GM21515 (cell line): ENCODE measurements around the gene EPHA2.

ENCODE experiments used
- ATAC-seq: cut with Tn5 transposase; IDR thresholded peaks from one replicate; pipeline ENCODE4 v1.9.1; 2021; ENCODE audit not compliant: unreplicated experiment

The EPHA2 gene

DNA sequence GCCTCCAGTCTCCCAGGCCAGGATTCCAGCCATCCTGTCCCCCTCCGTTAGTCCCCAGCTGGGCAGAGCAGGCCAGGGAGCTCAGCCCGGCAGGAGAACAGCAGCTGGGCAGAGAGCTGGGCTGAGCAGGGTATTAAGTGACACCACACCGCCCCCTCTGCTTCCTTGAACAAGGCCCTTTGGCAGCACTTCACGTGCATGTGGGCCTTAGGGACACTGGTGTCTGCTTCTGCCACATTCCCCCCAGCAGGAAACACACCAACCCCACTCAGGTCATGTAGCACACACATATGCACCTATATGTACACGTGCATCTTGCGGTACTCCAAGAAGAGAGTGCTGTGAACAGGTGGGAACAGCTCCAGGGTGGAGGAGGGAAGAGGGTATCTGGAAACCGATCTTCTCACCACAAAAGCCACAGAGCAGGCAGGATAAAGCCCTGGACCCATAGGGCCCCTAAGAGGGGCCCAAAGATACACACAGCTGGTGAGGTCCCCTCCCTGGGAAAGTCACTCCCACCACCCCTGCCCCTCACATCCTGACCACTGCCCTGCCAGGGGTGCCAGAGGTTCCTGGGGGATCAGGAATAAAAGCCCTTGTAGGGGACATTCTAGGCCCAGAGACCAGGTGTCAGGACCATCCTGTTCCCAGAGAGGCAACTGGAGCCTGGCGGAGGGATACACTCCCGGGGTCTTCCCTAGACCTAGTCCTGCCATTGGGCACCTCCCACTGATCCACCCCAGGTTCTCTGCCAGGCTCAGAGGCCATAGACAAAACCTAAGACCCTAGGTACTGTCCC is 4.5 kb downstream of the EPHA2 start:
- no peak for ATAC-seq

DNA sequence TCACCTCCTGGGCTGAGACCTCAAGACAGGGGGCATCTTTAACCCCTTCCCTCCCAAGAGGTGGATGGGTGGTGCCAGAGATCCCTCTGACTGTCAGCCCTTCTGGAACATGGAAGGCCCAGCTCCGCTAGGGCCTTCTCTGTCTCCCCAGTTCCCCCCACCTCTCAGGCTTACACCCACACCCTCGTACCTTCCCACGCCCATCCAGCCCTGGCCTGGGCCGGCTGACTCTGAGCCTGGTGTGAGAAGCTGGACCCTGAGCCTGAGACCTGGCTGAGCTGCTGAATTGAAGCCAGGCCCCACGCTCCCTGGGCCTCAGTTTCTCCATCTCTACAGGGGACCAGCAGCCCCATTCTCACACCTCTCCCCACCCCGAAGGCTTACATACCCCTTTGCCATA is 5.4 kb downstream of the EPHA2 start:
- no peak for ATAC-seq

DNA sequence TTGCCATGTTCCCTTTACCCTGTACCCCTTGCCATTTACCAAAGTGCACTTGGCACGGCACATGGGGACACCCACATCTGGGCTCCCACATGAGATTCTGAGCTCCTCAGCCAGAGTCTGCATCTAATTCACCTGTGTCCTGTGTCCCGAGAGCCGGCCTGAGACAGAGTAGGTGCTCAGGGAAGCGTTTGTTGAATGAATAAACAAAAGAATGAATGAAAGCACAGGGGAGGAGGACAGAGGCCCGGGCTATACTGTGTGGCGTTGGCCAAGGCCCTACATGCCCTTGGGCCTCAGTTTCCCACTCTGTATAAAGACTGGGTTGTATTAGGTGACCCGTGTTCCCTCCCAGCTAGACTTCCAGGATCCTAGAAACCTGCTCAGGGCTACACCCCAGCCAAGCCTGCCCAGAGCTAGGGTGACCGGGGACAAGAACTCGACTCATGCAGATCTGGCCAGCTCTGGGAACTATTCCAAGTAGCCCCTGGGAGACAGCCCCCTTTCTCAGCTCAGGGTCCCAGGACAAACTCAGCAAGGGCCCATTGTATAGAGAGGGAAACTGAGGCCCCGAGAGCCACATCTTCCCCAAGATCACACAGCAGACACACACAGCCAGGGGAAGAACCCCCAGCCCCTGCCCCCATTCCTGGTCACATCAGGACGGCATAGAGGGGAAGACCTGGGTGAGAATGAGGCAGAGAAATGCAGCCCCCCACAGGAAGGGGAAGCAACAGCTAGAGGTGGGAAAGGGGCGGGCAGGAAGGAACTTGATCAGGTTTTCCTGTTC is 6.0 kb downstream of the EPHA2 start:
- ATAC-seq = no peak

DNA sequence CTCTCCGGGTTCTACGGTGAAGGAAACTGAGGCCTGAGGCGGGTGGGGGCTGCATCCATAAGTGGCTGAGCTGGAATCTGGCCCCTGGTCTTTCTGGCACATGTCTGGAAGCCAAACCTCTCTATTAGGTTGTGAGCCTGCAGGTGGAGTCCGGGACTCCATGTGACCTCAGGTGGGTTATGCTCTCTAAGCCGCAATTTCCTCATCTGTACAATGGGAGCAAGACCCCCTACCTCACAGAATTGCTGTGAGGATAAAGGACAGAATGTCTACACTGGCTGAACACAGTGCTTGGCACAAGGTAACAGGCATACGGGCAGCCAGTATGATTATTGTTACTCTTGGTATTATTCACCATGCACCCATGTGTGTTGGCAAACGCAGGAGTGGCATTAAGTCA is 6.7 kb downstream of the EPHA2 start:
- ATAC-seq = no peak

DNA sequence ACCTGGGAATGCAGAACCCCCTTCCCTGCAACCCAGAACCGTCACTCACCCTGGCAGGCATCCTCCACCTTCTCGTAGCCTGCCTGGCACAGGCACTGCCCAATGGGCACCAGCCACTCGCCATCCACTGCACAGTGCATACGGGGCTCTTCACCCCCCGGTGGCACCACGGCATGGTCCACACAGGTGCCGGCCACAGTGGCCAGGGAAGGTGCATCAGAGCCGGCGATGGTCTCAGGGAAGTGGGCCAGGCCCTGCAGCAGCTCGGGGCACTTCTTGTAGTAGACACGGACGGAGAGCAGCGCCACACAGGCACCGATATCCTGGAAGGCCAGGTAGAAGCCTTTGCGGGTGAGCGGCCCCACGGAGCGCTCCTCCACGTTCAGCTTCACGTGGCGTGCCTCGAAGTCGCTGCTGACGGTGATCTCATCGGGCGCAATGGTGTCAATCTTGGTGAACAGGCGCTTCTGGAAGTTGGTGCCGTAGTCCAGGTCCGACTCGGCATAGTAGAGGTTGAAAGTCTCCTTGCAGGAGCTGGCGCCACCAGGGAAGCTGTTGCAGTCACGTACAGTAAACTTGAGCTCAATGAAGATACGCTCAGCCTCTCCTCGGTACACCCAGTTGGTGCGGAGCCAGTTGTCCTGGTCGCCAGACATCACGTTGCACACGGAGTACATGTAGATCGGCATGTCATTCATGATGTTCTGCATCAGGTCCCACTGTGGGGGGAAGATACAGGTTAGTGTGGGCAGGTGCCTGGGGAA is 7.4 kb downstream of the EPHA2 start:
- ATAC-seq = no peak

DNA sequence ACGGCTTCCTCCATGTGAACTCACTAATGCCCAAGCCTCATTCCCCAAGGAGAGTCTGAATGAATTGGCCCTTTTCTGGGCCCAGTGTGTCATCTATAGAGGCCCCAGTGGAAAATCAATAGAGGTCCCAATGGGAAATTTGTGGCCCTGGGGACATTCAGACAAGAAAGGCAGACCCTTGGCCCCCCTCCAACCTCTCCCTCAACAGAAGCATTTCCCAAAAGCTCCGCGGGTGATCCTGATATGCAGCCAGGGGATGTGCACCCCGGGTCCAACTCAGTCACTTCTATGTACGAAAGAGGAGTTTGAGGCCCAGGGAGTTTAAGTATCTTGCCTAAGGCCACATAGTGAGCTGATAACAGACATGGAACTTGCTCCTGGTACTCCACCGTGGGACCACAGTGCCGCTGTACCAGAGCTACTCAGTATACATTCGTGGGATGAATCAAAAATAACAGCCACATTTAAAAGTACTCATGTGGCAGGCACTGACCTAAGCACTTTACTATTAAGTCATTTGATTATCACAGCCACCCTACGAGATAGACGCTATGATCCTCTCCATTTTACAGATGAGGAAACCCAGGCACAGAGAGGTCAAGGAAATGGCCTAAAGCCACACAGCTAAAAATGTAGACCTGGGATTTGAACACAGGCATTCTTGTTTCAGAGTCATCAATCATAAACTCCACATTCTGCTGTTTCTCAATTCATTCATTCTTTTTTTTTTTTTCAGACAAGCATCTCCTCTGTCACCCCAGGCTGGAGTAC is 8.5 kb downstream of the EPHA2 start:
- ATAC-seq = no peak

DNA sequence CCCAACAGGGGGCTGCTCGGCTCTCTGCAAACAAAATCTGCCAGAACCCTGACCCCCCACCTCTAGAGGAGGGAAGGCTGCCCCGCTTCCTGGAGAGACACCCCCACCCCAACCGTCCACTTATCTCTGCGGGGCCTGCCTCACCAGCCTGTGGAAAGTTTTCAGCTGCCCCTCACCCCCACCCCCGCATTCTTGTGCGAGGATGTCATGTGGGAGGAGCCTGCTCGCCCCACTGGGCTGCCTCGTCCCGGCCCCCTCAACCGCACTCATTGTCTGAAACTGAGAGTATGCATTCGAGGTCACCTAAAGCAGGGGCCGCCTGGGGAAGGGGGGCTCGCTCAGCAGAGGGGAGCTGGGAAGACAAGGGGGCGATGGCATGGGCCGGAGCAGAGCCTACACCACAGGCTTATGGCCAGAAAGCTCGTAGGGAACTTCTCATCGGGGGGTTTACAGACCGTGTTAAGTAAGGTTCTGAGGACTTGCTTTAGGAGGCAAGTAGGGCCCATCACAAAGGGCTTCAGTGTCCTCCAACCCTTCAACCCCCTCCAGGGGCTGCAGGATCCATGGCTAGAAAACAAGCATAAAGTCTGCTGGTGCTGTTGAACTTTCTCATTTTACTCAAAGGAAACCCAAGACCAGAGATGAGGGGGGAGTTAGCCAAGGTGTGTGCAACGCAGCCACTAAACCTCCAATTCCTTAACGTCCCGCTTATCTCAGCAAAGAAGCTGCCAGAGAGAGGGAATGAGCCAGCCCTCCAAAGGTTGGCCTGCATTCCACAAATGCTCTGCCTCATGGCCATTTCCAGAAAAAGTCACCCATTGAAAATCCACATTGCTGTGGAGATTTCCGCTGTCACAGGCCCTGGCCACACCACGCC is 9.4 kb downstream of the EPHA2 start:
- no peak for ATAC-seq

DNA sequence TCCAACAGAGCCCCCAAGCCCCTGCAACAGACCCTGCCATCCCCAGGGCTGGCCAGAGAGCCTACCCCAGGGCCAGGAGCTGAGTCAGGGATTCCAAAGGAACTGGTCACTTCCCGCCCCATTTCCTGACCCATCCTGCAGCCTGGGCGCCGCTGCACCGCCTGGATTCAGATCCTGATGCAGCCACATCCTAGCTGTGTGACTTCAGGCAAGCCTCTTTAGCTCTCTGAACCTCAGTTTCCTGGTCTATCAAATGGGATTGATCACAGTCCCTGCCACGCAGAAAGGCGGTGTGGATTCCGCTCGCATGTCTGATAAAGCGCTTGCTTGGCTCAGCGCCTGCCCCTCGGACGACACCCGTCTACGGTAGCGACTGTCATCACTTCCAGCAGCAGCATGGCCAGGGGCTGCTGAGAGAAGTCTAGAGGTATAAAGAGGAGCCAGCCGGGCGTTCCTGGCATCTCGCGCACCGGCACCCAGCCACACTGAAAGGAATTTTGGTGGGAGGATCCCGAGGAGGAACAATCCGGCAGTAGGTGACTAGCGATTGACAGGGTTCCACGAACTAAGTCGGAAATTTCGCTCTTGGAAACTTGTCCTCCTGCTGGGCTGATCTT is 10.1 kb downstream of the EPHA2 start:
- ATAC-seq = no peak

DNA sequence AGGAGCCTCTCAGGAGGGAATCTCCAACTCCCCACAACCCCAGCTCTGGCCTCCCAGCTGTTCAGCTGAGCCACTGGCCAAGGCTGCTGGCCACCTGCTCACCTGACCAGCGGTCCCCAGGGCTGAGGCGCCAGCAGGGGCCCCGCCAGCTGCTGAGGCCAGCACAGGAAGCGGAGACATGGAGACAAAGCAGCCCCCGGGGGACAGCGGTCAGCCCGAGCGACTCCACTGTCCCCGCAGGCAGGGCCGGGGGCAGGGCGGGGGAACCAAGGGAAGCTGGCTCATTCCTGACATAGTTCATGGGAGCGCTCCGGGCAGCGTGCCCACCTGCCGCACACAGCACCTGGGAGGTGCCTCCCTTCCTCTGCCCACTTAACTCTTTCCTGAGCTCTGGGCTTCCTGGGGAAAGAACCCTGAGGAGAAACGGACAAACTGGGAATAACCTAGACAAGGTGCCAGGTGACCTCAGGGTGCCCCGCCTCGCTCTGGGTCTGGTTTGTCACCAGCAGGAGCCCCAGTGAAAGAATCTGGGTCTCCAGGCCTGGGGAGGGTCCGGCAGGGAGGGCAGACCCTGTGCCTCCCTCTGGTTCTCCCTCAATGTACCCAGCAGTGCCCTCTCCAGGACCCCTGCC is 10.7 kb downstream of the EPHA2 start:
- ATAC-seq = no peak

DNA sequence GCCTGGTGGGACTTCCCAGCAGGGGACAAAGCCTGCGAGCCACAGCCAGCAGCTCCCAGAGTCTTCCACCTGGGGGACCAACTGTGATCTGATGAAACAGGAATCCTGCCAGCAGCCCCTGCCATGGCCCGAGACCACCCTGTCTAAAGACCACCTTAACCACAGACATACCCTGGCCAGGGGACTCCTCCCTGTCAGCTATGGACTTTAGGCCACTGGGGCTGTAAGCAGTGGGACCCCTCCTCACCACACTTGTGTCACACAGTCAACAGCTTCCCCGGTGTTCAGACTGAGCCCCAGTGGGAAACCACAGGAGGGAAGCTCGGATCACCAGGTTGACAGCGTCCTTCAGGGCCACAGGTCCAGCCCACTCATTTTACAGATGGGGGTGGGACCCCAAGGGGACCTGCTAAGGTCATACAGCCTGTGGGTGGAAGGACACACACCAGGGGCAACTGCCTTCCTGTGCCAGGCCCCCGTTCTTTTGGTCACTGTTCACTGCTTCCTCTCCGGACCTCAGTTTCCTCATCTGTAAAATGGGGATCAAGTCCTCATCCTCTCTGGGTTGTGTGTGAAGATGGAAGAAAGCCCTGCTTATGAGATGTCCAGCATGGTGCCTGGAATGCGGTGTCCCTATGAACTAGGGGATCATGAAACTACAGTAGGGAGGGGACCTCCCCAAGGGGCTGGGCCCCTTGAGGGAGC is 11.4 kb downstream of the EPHA2 start:
- no peak for ATAC-seq

DNA sequence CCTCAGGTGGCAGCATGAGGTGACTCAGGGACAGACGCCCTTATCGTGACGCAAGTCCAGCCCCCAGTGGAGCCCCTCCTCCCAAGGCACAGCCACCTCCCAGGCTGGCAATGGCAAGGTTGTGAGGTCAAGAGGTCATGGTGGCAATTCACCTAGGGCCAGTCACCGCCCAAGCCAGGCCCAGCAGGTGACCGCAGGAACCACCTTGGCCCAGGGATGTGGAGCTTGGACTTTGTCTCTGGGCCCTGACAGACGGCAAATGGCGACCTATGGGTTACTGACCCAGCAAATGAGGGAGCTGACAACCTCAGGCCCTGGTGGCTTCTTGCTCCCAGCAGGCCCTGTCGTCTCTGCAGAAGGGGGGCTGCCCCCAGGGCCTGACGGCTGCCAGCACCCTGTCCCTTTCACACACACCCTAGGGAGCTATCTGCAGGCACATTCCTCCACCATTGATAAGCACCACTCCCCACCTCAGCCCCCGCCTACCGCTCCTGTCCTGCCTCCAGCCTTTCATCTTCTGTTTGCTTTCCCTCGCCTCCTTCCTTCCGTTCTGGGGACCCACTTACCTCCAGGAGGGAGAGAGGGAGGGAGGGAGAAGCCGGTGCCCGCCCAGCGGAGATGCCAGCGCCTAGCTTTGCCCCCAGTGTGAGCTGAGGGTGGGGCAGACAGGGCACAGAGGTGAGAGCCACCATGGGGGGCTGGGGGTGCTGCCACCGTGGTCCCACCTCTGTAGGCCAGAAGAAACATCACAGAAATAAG is 12.1 kb downstream of the EPHA2 start:
- no peak for ATAC-seq

DNA sequence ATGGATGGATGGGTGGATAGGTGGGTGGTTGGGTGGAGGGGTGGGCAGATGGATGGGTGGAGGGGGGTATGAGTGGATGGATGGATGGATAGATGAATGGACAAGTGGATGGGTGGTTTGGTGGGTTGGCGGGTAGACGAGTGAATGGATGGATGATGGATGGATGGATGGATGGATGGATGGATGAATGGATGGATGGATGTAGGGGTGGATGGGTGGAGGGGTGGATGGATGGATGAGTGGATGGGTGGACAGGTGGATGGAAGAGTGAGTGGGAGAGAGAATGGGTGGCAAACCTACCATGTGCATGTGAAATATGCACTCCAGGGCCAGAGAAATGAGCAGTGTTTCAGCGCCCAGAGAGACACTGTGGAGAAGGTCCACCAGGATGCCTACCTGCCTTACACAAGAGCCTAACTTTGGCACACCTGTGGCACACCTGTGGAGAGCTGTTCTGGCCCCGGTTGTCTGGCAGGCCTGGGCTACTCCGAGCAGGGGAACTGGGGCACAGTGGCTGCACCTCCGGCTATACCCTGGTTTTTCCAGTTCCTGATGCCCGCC is 12.8 kb downstream of the EPHA2 start:
- no peak for ATAC-seq

DNA sequence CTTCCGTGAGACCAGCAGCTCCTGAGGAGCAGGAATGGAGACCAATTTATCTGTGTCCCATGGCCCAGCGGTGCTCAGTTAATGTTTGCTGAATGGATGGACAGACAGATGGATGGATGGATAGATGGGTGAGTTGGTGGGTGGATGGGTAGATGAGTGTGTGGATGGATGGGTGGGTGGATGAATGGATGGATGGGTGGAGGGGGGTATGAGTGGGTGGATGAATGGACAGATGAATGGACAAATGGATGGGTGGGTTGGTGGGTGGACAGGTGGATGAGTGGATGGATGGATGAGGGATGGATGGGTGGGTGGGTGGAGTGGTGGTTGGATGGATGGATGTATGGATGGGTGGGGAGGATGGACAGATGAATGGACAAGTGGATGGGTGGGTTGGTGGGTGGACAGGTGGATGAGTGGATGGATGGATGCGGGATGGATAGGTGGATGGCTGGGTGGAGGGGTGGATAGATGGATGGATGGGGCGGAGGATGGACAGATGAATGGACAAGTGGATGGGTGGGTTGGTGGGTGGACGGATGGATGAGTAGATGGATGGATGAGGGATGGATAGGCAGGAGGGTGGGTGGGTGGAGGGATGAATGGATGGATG is 13.4 kb downstream of the EPHA2 start:
- ATAC-seq = no peak

DNA sequence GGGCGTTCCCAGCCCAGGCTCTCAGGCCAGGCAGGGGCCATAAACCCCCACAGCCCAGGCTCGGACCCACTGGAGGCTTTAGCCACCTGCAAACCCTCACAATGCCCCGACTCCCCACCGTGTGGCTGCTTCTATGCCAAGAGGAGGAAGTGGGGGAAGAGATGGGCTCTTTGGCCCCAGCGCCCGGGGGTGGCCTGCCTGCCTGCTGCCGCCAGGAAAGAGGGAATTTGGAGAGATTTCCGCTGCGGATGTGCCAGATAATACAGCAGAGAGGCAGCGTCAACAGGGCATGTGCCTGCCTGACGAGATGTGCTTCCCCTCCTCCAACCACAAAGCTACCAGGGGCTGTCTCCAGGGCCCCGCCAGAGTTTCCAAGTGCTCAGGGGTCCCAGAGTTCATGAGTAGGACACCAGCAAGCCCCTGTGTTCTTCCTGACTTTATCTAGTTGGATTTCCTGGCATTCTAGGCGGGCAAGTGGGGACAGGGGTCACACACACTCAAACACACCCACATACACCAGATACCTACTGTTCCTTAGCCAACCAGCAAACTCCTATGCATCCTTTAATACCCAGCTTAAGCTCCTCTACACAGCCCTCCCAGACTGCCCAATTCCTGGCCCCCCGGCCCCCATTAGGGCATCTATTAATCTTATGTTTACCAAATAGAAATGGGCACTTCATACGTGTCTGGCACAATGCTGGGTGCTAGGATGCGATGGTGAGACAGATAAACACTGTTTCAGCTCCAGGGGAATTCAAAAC is 14.1 kb downstream of the EPHA2 start:
- no peak for ATAC-seq

DNA sequence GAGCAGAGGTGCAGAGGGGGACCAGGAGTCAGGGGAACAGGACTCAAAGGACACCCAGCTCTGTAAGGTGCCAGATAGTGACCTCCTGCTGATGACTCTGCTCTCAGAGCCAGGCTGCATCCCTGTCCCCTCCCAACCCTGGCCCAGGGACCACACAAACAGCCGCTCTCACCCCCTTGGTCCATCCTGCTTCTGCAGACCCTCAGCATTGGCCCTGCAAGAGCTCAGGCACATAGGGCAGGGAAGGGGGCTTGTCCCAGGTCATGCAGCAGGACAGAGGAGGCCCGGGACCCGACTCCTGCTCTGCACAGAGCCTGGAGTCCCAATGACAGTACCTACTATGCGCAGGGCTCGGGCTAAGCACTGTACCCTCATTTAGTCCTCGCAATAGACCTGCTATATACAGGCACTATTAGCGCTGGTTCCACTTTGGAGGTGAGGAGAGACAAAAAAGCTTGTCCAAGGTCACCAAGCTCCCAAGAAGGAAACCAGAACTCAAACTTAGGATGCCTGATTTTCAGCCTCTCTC is 15.7 kb downstream of the EPHA2 start:
- ATAC-seq = no peak

DNA sequence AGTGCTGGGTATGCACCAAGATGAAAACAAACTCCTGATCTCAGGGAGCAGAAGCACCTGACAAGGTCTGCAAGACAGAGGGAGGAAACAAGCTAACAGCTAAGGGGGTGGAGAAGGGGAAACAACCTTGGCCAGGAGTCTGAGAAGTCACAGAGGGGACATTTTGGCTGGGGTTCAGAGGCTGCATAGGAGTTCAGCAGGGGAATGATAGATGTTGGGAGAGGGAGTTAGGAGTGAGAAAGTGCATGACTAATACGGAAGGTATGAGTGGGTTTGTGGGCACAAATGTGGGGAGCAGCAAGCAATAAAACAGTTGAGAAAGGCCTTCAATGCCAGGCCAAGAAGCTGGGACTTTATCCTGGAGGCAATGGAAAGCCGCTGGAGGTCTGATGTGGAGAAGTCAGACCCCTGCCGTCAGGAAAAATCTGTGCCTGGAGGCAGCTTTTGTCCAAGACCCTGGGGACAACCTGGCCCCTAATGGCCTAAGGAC is 16.4 kb downstream of the EPHA2 start:
- ATAC-seq = no peak
